ENCODE measurements around the gene GRK6. TPM values are rescaled to one million over a fixed set of nuclear protein-coding genes. Genes with fewer than 3 reads are reported as not detected.
A peak's percentile ranks its signal among the peaks of the same experiment; 100 is the strongest.

Gene GRK6
- polyA plus RNA-seq, 5 donors, result 14.8 to 27.7 (median 17.7) TPM

- DNase-seq, result no peak
Measured at GRCh38 chr5:177438468-177438867, 12.0 kb downstream of the GRK6 start.

- no peak for DNase-seq
Measured at GRCh38 chr5:177439518-177440053, 13.1 kb downstream of the GRK6 start.

- no peak for DNase-seq
Measured at GRCh38 chr5:177440211-177440989, 13.9 kb downstream of the GRK6 start.

- no peak for DNase-seq
Measured at GRCh38 chr5:177440990-177441780, 14.7 kb downstream of the GRK6 start.

- DNase-seq, result no peak
Measured at GRCh38 chr5:177442066-177442826, 15.8 kb downstream of the GRK6 start.

- no peak for DNase-seq
Measured at GRCh38 chr5:177443144-177443983, 16.9 kb downstream of the GRK6 start.

- DNase-seq, result no peak
Measured at GRCh38 chr5:177444106-177445051, 17.9 kb downstream of the GRK6 start.

GRCh38 chr5:177445052-177445916, 18.8 kb downstream of the GRK6 start:
- no peak for DNase-seq

- DNase-seq, result no peak
Measured at GRCh38 chr5:177445917-177446199, 19.4 kb downstream of the GRK6 start.

- peak; percentile 46 to 65 for DNase-seq
Measured at GRCh38 chr5:177446200-177447065, 20.0 kb downstream of the GRK6 start, which contains the start of gene PRR7. PRR7 (plus strand) TSS chr5:177446814; CDS start chr5:177455068, 8,254 bp downstream.

- peak; percentile 53 to 55 for DNase-seq
Measured at GRCh38 chr5:177447066-177447610, 20.7 kb downstream of the GRK6 start.

GRCh38 chr5:177447611-177448243, 21.3 kb downstream of the GRK6 start:
- DNase-seq, result no peak

- no peak for DNase-seq
Measured at GRCh38 chr5:177448244-177448950, 21.9 kb downstream of the GRK6 start.

GRCh38 chr5:177449140-177450061, 22.9 kb downstream of the GRK6 start:
- no peak for DNase-seq

Measured in right lung (tissue), 5 donors.